H9 (cell line): ENCODE results near the gene LCE1A. TPM values are rescaled to one million over a fixed set of nuclear protein-coding genes. Genes with fewer than 3 reads are reported as not detected.

ENCODE experiments used
- DNase-seq: peaks from one replicate; pipeline ENCODE4 v3.0.0-alpha.2; 2017
- H2AFZ ChIP-seq: one replicate; pipeline ENCODE4 v1.6.1; 2013; ENCODE audit warnings: mild to moderate bottlenecking, low read length, control low read depth, moderate library complexity
- H2AK5ac ChIP-seq: 2 replicates; pipeline ENCODE4 v1.6.1; 2013; ENCODE audit warnings: low read length, control low read depth, mixed read lengths; ENCODE audit not compliant: insufficient read length
- H2BK120ac ChIP-seq: one replicate; pipeline ENCODE4 v1.6.1; 2013; ENCODE audit warnings: low read depth, mild to moderate bottlenecking, low read length, control low read depth, inconsistent platforms; ENCODE audit not compliant: poor library complexity, severe bottlenecking
- H2BK12ac ChIP-seq: 2 replicates; pipeline ENCODE4 v1.6.1; 2013; ENCODE audit warnings: low read length, control low read depth, mixed read lengths, low read depth; ENCODE audit not compliant: insufficient read length
- H2BK15ac ChIP-seq: 2 replicates; pipeline ENCODE4 v1.6.1; 2013; ENCODE audit warnings: low read depth, low read length, control low read depth
- H2BK20ac ChIP-seq: one replicate; pipeline ENCODE4 v1.6.1; 2013; ENCODE audit warnings: low read depth, mild to moderate bottlenecking, low read length, control low read depth, inconsistent platforms; ENCODE audit not compliant: poor library complexity, severe bottlenecking
- H2BK5ac ChIP-seq: 2 replicates; pipeline ENCODE4 v1.6.1; 2013; ENCODE audit warnings: low read length, control low read depth, mixed read lengths; ENCODE audit not compliant: insufficient read length
- H3K14ac ChIP-seq: 2 replicates; pipeline ENCODE4 v1.6.1; 2013; ENCODE audit warnings: low read length, control low read depth; ENCODE audit not compliant: insufficient read depth
- H3K18ac ChIP-seq: 2 replicates; pipeline ENCODE4 v1.6.1; 2013; ENCODE audit warnings: low read depth, mild to moderate bottlenecking, mixed read lengths, low read length, control low read depth; ENCODE audit not compliant: insufficient read length
- H3K23ac ChIP-seq: 2 replicates; pipeline ENCODE4 v1.6.1; 2013; ENCODE audit warnings: low read length, control low read depth, mixed read lengths, low read depth; ENCODE audit not compliant: insufficient read length
- H3K23me2 ChIP-seq: 2 replicates; pipeline ENCODE4 v1.6.1; 2013; ENCODE audit warnings: low read depth, mild to moderate bottlenecking, mixed read lengths, low read length, control low read depth; ENCODE audit not compliant: insufficient read length, poor library complexity, severe bottlenecking
- H3K27ac ChIP-seq: 2 replicates; pipeline ENCODE4 v1.5.1; 2013; ENCODE audit warnings: low read length, control low read depth, mixed read lengths, low read depth; ENCODE audit not compliant: insufficient read length
- H3K27me3 ChIP-seq: 2 replicates; pipeline ENCODE4 v1.6.1; 2013; ENCODE audit warnings: low read length, control low read depth, inconsistent platforms; ENCODE audit not compliant: insufficient read depth
- H3K4ac ChIP-seq: 2 replicates; pipeline ENCODE4 v1.6.1; 2013; ENCODE audit warnings: low read depth, mild to moderate bottlenecking, control low read depth, inconsistent platforms, low read length, moderate library complexity
- H3K4me1 ChIP-seq: 2 replicates; pipeline ENCODE4 v1.6.1; 2013; ENCODE audit warnings: low read length, control low read depth, inconsistent platforms; ENCODE audit not compliant: insufficient read depth
- H3K4me2 ChIP-seq: 2 replicates; pipeline ENCODE4 v1.6.1; 2013; ENCODE audit warnings: low read length, control low read depth, mixed read lengths; ENCODE audit not compliant: insufficient read length, insufficient read depth
- H3K56ac ChIP-seq: 2 replicates; pipeline ENCODE4 v1.6.1; 2013; ENCODE audit warnings: low read depth, mild to moderate bottlenecking, mixed read lengths, low read length, control low read depth; ENCODE audit not compliant: insufficient read length
- H3K79me1 ChIP-seq: 2 replicates; pipeline ENCODE4 v1.6.1; 2013; ENCODE audit warnings: low read depth, mild to moderate bottlenecking, moderate library complexity, low read length, control low read depth, inconsistent platforms; ENCODE audit not compliant: insufficient read depth, poor library complexity, severe bottlenecking
- H3K79me2 ChIP-seq: 2 replicates; pipeline ENCODE4 v1.6.1; 2013; ENCODE audit warnings: low read length, control low read depth, inconsistent platforms; ENCODE audit not compliant: insufficient read depth
- H3K9ac ChIP-seq: 2 replicates; pipeline ENCODE4 v1.6.1; 2013; ENCODE audit warnings: low read length, control low read depth, mixed read lengths; ENCODE audit not compliant: insufficient read length; ENCODE audit errors: extremely low read depth
- H3K9me3 ChIP-seq: one replicate; pipeline ENCODE4 v1.6.1; 2013; ENCODE audit warnings: low read depth, low read length, inconsistent platforms; ENCODE audit not compliant: control insufficient read depth
- H3T11ph ChIP-seq: one replicate; pipeline ENCODE4 v1.6.1; 2013; ENCODE audit warnings: mild to moderate bottlenecking, low read length, control low read depth, inconsistent platforms
- H4K20me1 ChIP-seq: one replicate; pipeline ENCODE4 v1.6.1; 2013; ENCODE audit not compliant: control insufficient read depth, insufficient read length, insufficient read depth
- H4K5ac ChIP-seq: 2 replicates; pipeline ENCODE4 v1.6.1; 2013; ENCODE audit warnings: low read depth, mild to moderate bottlenecking, mixed read lengths, low read length, control low read depth; ENCODE audit not compliant: insufficient read length
- H4K8ac ChIP-seq: replicated peaks from 2 replicates; pipeline ENCODE4 v1.6.1; 2013; ENCODE audit warnings: low read length, control low read depth, mixed read lengths, low read depth; ENCODE audit not compliant: insufficient read length
- H4K91ac ChIP-seq: 2 replicates; pipeline ENCODE4 v1.6.1; 2013; ENCODE audit warnings: low read depth, mild to moderate bottlenecking, moderate library complexity, mixed read lengths, low read length, control low read depth; ENCODE audit not compliant: insufficient read length
- H3K27ac Mint-ChIP-seq, 3 experiments: 2 replicates in 2 of 3; 3 replicates in 1 of 3; pipeline ENCODE4 v1.8.0; 2020 to 2021; ENCODE audit warnings: mixed read lengths in 3 of 3, mild to moderate bottlenecking in 1 of 3, moderate library complexity in 1 of 3
- H3K27me3 Mint-ChIP-seq: 2 replicates; pipeline ENCODE4 v1.8.0; 2021; ENCODE audit warnings: low read depth, mild to moderate bottlenecking, moderate library complexity, mixed read lengths
- H3K36me3 Mint-ChIP-seq, 3 experiments: 2 replicates in 2 of 3; 3 replicates in 1 of 3; pipeline ENCODE4 v1.8.0; 2020 to 2021; ENCODE audit warnings: low read depth in 3 of 3, mixed read lengths in 3 of 3; ENCODE audit not compliant: insufficient read depth in 1 of 3
- H3K4me1 Mint-ChIP-seq, 2 experiments: 2 replicates each; pipeline ENCODE4 v1.8.0; 2020; ENCODE audit warnings: mixed read lengths in 2 of 2
- H3K4me3 Mint-ChIP-seq, 2 experiments: 2 replicates in 1 of 2; 3 replicates in 1 of 2; pipeline ENCODE4 v1.8.0; 2020 to 2021; ENCODE audit warnings: mild to moderate bottlenecking in 2 of 2, mixed read lengths in 2 of 2, moderate library complexity in 1 of 2
- H3K9me3 Mint-ChIP-seq, 2 experiments: 2 replicates in 1 of 2; 3 replicates in 1 of 2; pipeline ENCODE4 v1.8.0; 2020; ENCODE audit warnings: mild to moderate bottlenecking in 2 of 2, mixed read lengths in 2 of 2, moderate library complexity in 1 of 2
- WGBS: extraction: QIAGEN DNeasy Blood & Tissue Kit; methylation state at CpG from one replicate; pipeline ENCODE4 v1.1.7; 2013; ENCODE audit warnings: missing lambda C conversion rate, low lambda C conversion rate, mixed read lengths; ENCODE audit not compliant: insufficient read length; ENCODE audit errors: extremely low coverage; 5-methylcytosine and 5-hydroxymethylcytosine counted together
- total RNA-seq: library from RNA; stranded (reverse); gene quantifications from 2 replicates; pipeline ENCODE4 v1.2.1, GENCODE V29; 2021
- TF ChIP-seq, protein P1 (sequence below): fragments of 200-600 bp; sonication (generic); conservative IDR thresholded peaks from 3 replicates; pipeline ENCODE4 v1.8.0; 2021; ENCODE audit warnings: antibody characterized with exemption, mild to moderate bottlenecking

Gene LCE1A
- total RNA-seq, 1 experiment from 2014 or later, result not detected

DNA sequence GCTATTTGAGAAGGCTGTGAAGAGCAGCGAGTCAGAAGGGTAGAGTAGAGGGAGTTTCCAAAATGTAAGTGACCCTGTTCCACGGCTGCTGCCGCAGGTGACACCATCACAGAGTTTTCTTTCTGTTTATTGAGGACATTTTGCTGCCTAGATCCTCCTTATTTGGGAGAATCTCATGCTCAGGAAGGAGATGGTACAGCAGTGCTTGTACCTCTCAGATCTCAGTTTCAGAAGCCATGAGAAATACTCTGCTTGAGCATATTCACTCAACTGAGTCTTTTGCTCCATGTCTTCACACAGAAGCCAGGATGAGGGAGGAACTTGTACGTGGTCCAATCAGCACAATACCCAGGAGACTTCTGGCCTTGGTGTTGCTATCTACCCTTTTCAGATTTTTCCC is 34.1 kb downstream of the LCE1A start:
- no CpG with 5 or more reads among the region's 4 CpGs for WGBS
- no peaks in the 10 kb centered on the region for H3K4me1 Mint-ChIP-seq
- Histone ChIP-seq H2BK5ac (no peak overlapping the region), H4K20me1 (no peaks in the 10 kb centered on the region), H3K23ac (no peak overlapping the region), H3K23me2 (no peaks in the 10 kb centered on the region), H4K5ac (no peak overlapping the region), H4K8ac (no peak overlapping the region), H3K79me2 (no peaks in the 10 kb centered on the region), H3K79me1 (no peaks in the 10 kb centered on the region), H3K9me3 (peaks cover 85% of the 10 kb centered on the region), H3K14ac (no peak overlapping the region), H3K56ac (no peak overlapping the region), H2BK12ac (no peak overlapping the region), H2AK5ac (no peak overlapping the region), H2BK20ac (no peak overlapping the region), H2BK15ac (no peak overlapping the region), H3K4me1 (no peaks in the 10 kb centered on the region), H3K27ac (no peak overlapping the region), H3K4me2 (no peak overlapping the region), H2AFZ (no peak overlapping the region), H3K9ac (no peak overlapping the region), H3K27me3 (no peaks in the 10 kb centered on the region), H4K91ac (no peak overlapping the region), H2BK120ac (no peak overlapping the region), H3T11ph (no peak overlapping the region), H3K18ac (no peak overlapping the region), H3K4ac (no peak overlapping the region)
- no peaks in the 10 kb centered on the region for H3K27me3 Mint-ChIP-seq
- H3K4me3 Mint-ChIP-seq, result no peak overlapping the region
- peaks cover 2 to 15% (median 12%) of the 10 kb centered on the region in 3 experiments; a peak in 5 of 7 replicates for H3K36me3 Mint-ChIP-seq
- no peak overlapping the region for H3K27ac Mint-ChIP-seq
- TF ChIP-seq, protein P1, sequence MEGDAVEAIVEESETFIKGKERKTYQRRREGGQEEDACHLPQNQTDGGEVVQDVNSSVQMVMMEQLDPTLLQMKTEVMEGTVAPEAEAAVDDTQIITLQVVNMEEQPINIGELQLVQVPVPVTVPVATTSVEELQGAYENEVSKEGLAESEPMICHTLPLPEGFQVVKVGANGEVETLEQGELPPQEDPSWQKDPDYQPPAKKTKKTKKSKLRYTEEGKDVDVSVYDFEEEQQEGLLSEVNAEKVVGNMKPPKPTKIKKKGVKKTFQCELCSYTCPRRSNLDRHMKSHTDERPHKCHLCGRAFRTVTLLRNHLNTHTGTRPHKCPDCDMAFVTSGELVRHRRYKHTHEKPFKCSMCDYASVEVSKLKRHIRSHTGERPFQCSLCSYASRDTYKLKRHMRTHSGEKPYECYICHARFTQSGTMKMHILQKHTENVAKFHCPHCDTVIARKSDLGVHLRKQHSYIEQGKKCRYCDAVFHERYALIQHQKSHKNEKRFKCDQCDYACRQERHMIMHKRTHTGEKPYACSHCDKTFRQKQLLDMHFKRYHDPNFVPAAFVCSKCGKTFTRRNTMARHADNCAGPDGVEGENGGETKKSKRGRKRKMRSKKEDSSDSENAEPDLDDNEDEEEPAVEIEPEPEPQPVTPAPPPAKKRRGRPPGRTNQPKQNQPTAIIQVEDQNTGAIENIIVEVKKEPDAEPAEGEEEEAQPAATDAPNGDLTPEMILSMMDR, result no peak
- peaks cover 68 to 70% of the 10 kb centered on the region in 2 experiments for H3K9me3 Mint-ChIP-seq
- no peak for DNase-seq
